Upper lobe of right lung (tissue), 1 donor: ENCODE measurements around the gene OCIAD1. TPM values are rescaled to one million over a fixed set of nuclear protein-coding genes. Genes with fewer than 3 reads are reported as not detected.
"Not testable (repeated sequence)": the region's sequence is repeated elsewhere in the genome, so short reads cannot be mapped to it uniquely, and the experiment has no call there.

Experiments
- ATAC-seq: fragments of 200-7000 bp; cut with Tn5 transposase; one replicate; pipeline ENCODE4 v1.9.1; 2020; ENCODE audit warnings: mild to moderate bottlenecking, moderate library complexity
- DNase-seq: peaks from one replicate; pipeline ENCODE4 v3.0.0-alpha.2; 2020
- H3K27ac ChIP-seq: fragments of 200-600 bp; one replicate; pipeline ENCODE4 v1.8.0; 2022
- H3K27me3 ChIP-seq: fragments of 200-600 bp; one replicate; pipeline ENCODE4 v1.8.0; 2022; ENCODE audit warnings: mild to moderate bottlenecking
- H3K36me3 ChIP-seq: fragments of 200-600 bp; one replicate; pipeline ENCODE4 v1.8.0; 2022
- H3K4me1 ChIP-seq: fragments of 200-600 bp; one replicate; pipeline ENCODE4 v1.8.0; 2022
- H3K4me3 ChIP-seq: fragments of 200-600 bp; one replicate; pipeline ENCODE4 v1.8.0; 2022; ENCODE audit warnings: mild to moderate bottlenecking
- H3K9me3 ChIP-seq: fragments of 200-600 bp; one replicate; pipeline ENCODE4 v1.8.0; 2022
- CTCF ChIP-seq: fragments of 200-600 bp; IDR thresholded peaks from one replicate; pipeline ENCODE4 v1.8.0; 2022; ENCODE audit warnings: antibody characterized with exemption
- intact Hi-C: fragments of 100-400 bp; cut with DNase I; formaldehyde crosslinking; loops from one replicate; pipeline ENCODE4 v1.11.0; 2022
- total RNA-seq: library from RNA; stranded (reverse); fragmentation: NEBNext Ultra II Directional; extraction: Animal tissue kit (Norgen Biotek cat#: 25700); gene quantifications from one replicate; pipeline ENCODE4 v1.2.1, GENCODE V29; 2021
- donor health status: DM: no; HTN: yes; CAD: no; lungs with severe emphysema.

OCIAD1 gene
- total RNA-seq, 1 donor from 2014 or later: 101 TPM

- no peaks in the 10 kb centered on the region for H3K9me3 ChIP-seq
- no peak for DNase-seq
- H3K27ac ChIP-seq: peak overlapping the region; percentile 94
- intact Hi-C loops: no loop called here
- TF ChIP-seq CTCF: no peak
- peaks cover 20% of the 10 kb centered on the region for H3K4me1 ChIP-seq
- no peaks in the 10 kb centered on the region for H3K27me3 ChIP-seq
- H3K36me3 ChIP-seq: peaks cover 35% of the 10 kb centered on the region
- H3K4me3 ChIP-seq: peak overlapping the region; percentile 90
- no peak for ATAC-seq
These were observed 693 bp downstream of the OCIAD1 start for GRCh38 chr4:48831532-48832030.

- intact Hi-C loops: no loop called here
- no peak overlapping the region for H3K4me3 ChIP-seq
- H3K36me3 ChIP-seq: peaks cover 45% of the 10 kb centered on the region
- H3K4me1 ChIP-seq: peaks cover 20% of the 10 kb centered on the region
- H3K9me3 ChIP-seq: no peaks in the 10 kb centered on the region
- no peak for TF ChIP-seq CTCF
- H3K27me3 ChIP-seq: no peaks in the 10 kb centered on the region
- DNase-seq (no peak), ATAC-seq (no peak)
- no peak overlapping the region for H3K27ac ChIP-seq
These were observed 1.7 kb downstream of the OCIAD1 start for GRCh38 chr4:48832571-48832970.

GRCh38 chr4:48836658-48837057 lies 5.8 kb downstream of the OCIAD1 start:
- TF ChIP-seq CTCF: no peak
- DNase-seq: no peak
- Histone ChIP-seq H3K27ac (no peak overlapping the region), H3K9me3 (no peaks in the 10 kb centered on the region), H3K4me3 (no peak overlapping the region), H3K4me1 (peaks cover 20% of the 10 kb centered on the region), H3K36me3 (peaks cover 75% of the 10 kb centered on the region), H3K27me3 (no peaks in the 10 kb centered on the region)
- intact Hi-C loops: no loop called here
- no peak for ATAC-seq

- ATAC-seq: no peak
- no peak overlapping the region for H3K4me3 ChIP-seq
These were observed 10.3 kb downstream of the OCIAD1 start for GRCh38 chr4:48841045-48841827.

GRCh38 chr4:48844843-48845242 lies 14.0 kb downstream of the OCIAD1 start:
- Histone ChIP-seq H3K4me3 (no peak overlapping the region), H3K36me3 (peaks cover 73% of the 10 kb centered on the region), H3K27ac (no peak overlapping the region), H3K4me1 (no peaks in the 10 kb centered on the region), H3K27me3 (no peaks in the 10 kb centered on the region), H3K9me3 (no peaks in the 10 kb centered on the region)
- intact Hi-C loops: no loop called here
- ATAC-seq: no peak
- TF ChIP-seq CTCF: no peak
- no peak for DNase-seq

More at GRCh38 chr4:48841045-48841827, 10.3 kb downstream of the OCIAD1 start:
- Histone ChIP-seq H3K9me3 (no peaks in the 10 kb centered on the region), H3K4me1 (no peaks in the 10 kb centered on the region), H3K27ac (no peak overlapping the region), H3K36me3 (peaks cover 82% of the 10 kb centered on the region), H3K27me3 (no peaks in the 10 kb centered on the region)
- no peak for DNase-seq
- intact Hi-C loops: no loop called here
- no peak for TF ChIP-seq CTCF

GRCh38 chr4:48848799-48849198 lies 17.9 kb downstream of the OCIAD1 start:
- H3K9me3 ChIP-seq, ATAC-seq, H3K4me3 ChIP-seq, DNase-seq, H3K4me1 ChIP-seq, intact Hi-C loops, H3K27ac ChIP-seq, H3K27me3 ChIP-seq: not testable (repeated sequence)
- H3K36me3 ChIP-seq: peaks cover 83% of the 10 kb centered on the region
